DOHH2 (cell line): Measurements from ENCODE around the gene ACSBG1.

Experiments
- H3F3A ChIP-seq: fragments of 200-600 bp; sonication (generic), shearing (Covaris generic); 2 replicates; pipeline ENCODE4 v1.6.0; 2016; ENCODE audit warnings: antibody characterized with exemption, mild to moderate bottlenecking; ENCODE audit not compliant: control insufficient read depth, insufficient read depth
- H3K27ac ChIP-seq: fragments of 200-600 bp; sonication (generic); 2 replicates; pipeline ENCODE4 v1.5.1; 2014; ENCODE audit warnings: low read depth, mild to moderate bottlenecking, low read length, moderate library complexity
- H3K27me3 ChIP-seq: fragments of 200-600 bp; sonication (generic); 2 replicates; pipeline ENCODE4 v1.6.1; 2014; ENCODE audit warnings: mild to moderate bottlenecking, low read length, mixed read lengths; ENCODE audit not compliant: control insufficient read depth
- H3K36me3 ChIP-seq: fragments of 200-600 bp; sonication (generic); 2 replicates; pipeline ENCODE4 v1.6.1; 2014; ENCODE audit warnings: mild to moderate bottlenecking, low read length, moderate library complexity, mixed read lengths; ENCODE audit not compliant: control insufficient read depth
- H3K4me1 ChIP-seq: fragments of 200-600 bp; sonication (generic); 2 replicates; pipeline ENCODE4 v1.6.1; 2014; ENCODE audit warnings: mild to moderate bottlenecking, low read length, mixed read lengths; ENCODE audit not compliant: control insufficient read depth
- H3K4me2 ChIP-seq: fragments of 200-600 bp; sonication (generic); 2 replicates; pipeline ENCODE4 v1.6.0; 2014; ENCODE audit warnings: mild to moderate bottlenecking, low read length, moderate library complexity
- H3K4me3 ChIP-seq: fragments of 200-600 bp; sonication (generic); 2 replicates; pipeline ENCODE4 v1.5.1; 2014; ENCODE audit warnings: mild to moderate bottlenecking, low read length, mixed read lengths
- H3K79me2 ChIP-seq: fragments of 200-600 bp; sonication (generic); 2 replicates; pipeline ENCODE4 v1.6.1; 2014; ENCODE audit warnings: mild to moderate bottlenecking, low read length, mixed read lengths; ENCODE audit not compliant: control insufficient read depth
- H3K9me2 ChIP-seq: fragments of 200-600 bp; sonication (generic); replicated peaks from 2 replicates; pipeline ENCODE4 v1.6.1; 2014; ENCODE audit warnings: mild to moderate bottlenecking, low read length, mixed read lengths; ENCODE audit not compliant: control insufficient read depth
- H3K9me3 ChIP-seq: fragments of 200-600 bp; sonication (generic); 2 replicates; pipeline ENCODE4 v1.6.1; 2014; ENCODE audit warnings: antibody characterized with exemption, low read length, mixed read lengths; ENCODE audit not compliant: control insufficient read depth, insufficient read depth
- H4K20me1 ChIP-seq: fragments of 200-600 bp; sonication (generic); 2 replicates; pipeline ENCODE4 v1.6.0; 2014; ENCODE audit warnings: low read depth, mild to moderate bottlenecking, antibody characterized with exemption, low read length, moderate library complexity; ENCODE audit not compliant: control insufficient read depth, insufficient read depth
- EZH2phosphoT487 ChIP-seq: fragments of 200-600 bp; sonication (generic); IDR thresholded peaks from 2 replicates; pipeline ENCODE4 v1.6.1; 2017; ENCODE audit warnings: borderline replicate concordance, mild to moderate bottlenecking, antibody characterized with exemption, low read length, moderate library complexity, mixed read lengths
- TF ChIP-seq, protein P1 (sequence below): fragments of 200-600 bp; sonication (generic); IDR thresholded peaks from one replicate; pipeline ENCODE4 v1.5.1; 2014; ENCODE audit warnings: antibody characterized with exemption, mild to moderate bottlenecking, low read depth, low read length; ENCODE audit not compliant: poor library complexity, severe bottlenecking

ACSBG1 gene

DNA sequence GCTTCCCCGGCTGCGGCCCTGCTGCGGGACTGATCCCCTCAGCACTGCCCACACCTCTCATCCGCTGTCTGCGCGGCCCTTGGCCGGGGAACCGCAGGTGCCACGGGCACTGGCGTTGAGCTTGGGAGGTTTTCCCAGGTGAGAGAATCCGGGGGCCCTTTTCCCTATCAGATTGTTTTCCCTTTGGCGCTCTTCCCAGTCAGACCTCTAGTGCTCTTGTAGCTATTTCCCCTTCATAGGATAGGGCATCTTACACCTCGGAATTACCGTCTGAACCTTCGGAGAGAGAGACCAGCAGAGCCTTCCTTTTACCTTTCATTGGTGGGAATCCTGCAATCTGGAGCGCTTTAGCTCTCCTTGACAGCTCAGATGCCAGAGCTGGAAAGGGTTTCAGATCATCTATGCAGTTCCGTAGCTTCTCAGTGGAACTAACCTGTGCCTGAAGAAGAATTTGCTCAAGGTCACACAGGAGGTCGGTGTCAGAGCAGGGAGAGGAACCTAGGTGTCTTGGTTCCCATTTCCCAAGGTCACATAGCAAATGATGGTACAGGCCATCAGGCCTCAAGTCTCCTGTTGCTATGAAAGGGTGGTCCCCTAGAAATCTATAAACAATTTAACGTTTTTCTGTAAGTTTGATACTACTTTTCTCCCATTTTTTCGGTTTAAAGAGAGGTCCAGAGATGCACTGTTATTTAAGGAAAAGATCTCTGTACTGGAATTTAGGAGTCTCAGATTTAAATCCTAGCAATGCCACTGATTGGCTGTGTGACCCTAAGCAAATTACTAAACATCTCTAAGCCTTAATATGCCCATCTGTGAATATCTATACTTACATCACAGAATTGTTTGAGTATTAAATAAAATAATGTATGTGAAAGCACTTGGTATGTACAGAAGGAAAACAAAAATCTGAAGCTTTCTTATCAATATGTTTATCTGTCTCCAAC lies 84.3 kb downstream of the ACSBG1 start:
- Histone ChIP-seq H3F3A (peaks cover 6% of the 10 kb centered on the region; the same call in 1 of the 2 replicates), H3K79me2 (peaks cover 58% of the 10 kb centered on the region), H3K27ac (no peak overlapping the region), H3K9me3 (no peaks in the 10 kb centered on the region), H3K4me1 (peaks cover 23% of the 10 kb centered on the region), H3K36me3 (peaks cover 29% of the 10 kb centered on the region), H3K4me2 (peak overlapping the region; percentile 70), H3K9me2 (no peaks in the 10 kb centered on the region), H4K20me1 (peaks cover 7% of the 10 kb centered on the region; the same call in 1 of the 2 replicates), H3K27me3 (no peaks in the 10 kb centered on the region), H3K4me3 (peak overlapping the region; percentile 95)
- TF ChIP-seq, protein P1, sequence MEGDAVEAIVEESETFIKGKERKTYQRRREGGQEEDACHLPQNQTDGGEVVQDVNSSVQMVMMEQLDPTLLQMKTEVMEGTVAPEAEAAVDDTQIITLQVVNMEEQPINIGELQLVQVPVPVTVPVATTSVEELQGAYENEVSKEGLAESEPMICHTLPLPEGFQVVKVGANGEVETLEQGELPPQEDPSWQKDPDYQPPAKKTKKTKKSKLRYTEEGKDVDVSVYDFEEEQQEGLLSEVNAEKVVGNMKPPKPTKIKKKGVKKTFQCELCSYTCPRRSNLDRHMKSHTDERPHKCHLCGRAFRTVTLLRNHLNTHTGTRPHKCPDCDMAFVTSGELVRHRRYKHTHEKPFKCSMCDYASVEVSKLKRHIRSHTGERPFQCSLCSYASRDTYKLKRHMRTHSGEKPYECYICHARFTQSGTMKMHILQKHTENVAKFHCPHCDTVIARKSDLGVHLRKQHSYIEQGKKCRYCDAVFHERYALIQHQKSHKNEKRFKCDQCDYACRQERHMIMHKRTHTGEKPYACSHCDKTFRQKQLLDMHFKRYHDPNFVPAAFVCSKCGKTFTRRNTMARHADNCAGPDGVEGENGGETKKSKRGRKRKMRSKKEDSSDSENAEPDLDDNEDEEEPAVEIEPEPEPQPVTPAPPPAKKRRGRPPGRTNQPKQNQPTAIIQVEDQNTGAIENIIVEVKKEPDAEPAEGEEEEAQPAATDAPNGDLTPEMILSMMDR = no peak
- no peak for TF ChIP-seq EZH2phosphoT487

DNA sequence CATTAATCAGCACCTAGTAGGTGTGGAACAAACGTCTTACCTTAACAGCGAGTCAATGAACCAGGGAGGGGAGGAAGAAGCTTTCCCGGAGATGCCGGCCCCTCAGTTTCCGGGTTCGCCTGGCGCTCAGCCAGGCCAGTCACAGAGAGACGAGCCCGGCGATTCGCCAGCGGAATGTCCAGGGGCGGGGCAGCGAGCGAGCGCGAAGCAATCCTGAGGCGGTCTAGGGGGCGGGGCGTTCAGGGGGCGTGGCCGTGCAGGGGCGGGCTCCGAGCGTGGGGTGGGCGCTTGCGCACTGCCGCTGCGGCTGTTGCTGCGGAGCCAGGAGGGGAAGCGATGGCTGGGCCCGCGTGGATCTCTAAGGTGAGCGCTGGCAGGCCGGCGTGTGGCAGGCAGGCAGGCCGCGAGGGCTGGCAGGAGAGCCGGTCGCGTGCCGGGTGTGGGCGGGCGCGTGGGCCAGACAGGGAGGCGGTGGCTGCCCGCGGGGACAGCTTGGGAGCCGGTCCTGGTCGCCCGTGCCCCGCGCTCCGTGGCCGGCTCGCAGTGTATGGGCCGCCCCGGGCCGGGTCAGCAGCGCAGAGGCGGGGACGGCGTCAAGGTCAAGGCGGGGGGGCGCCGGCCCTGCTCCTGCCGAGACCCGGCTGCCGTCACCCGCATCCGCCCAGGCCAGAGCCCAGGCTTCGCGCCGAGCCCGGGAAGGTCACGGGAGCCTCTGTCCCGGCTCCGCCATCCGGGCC lies 85.1 kb downstream of the ACSBG1 start, which contains the start of gene IDH3A:
IDH3A (plus strand) TSS at position 295 of the 737 bp plus-strand sequence; CDS start at position 337, 42 bp downstream.
- peaks cover 21% of the 10 kb centered on the region for H3K36me3 ChIP-seq
- H3K4me3 ChIP-seq = peak within 1 kb of the TSS; percentile 95
- peak within 1 kb of the TSS; percentile 70 for H3K4me2 ChIP-seq
- H3F3A ChIP-seq = 0 out of 2 replicates have a peak, but pooled peaks cover 4% of the 10 kb centered on the region
- no peaks in the 10 kb centered on the region for H3K27me3 ChIP-seq
- H3K79me2 ChIP-seq = peaks cover 51% of the 10 kb centered on the region
- no peaks in the 10 kb centered on the region for H3K9me2 ChIP-seq
- H3K9me3 ChIP-seq = no peaks in the 10 kb centered on the region
- H3K27ac ChIP-seq = 0 out of 2 replicates have a peak within 1 kb of the TSS, but pooled peaks have one; percentile 33
- peaks cover 7% of the 10 kb centered on the region; the same call in 1 of the 2 replicates for H4K20me1 ChIP-seq
- peaks cover 23% of the 10 kb centered on the region for H3K4me1 ChIP-seq
- TF ChIP-seq EZH2phosphoT487 = no peak
- TF ChIP-seq, protein P1 = no peak

DNA sequence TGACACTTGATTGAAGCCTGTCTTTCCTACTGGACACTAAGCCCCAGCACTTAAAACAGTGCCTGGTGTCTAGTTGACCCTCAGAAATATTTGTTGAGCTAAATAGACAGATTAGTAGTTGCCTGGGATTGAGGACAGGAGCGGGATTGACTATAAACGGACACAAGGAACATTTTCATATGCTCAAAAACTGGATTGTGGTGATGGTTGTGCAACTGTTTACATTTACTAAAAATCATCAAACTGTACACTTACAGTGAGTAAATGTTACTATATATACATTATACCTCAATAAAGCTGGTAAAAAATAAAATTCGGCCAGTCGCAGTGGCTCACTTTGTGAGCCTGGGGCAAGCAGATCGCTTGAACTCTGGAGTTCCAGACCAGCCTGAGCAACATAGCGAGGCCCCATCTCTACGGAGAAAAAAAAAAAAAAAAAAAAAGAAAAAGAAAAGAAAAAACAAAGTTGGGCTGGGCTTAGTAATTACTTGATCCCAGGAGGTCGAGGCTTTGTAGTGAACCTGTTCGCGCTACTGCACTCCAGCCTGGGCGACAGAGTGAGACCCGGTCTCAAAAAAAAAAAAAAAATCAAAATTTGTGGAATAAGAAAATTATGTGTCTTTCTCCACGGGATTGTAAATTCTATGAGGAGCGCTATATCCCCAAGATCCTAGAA lies 85.8 kb downstream of the ACSBG1 start:
- Histone ChIP-seq H3K79me2 (peaks cover 47% of the 10 kb centered on the region), H3K27ac (0 out of 2 replicates have a peak overlapping the region, but pooled peaks have one; percentile 19), H3K4me2 (peak overlapping the region; percentile 70), H3K9me3 (no peaks in the 10 kb centered on the region), H3K36me3 (peaks cover 20% of the 10 kb centered on the region), H3F3A (0 out of 2 replicates have a peak, but pooled peaks cover 2% of the 10 kb centered on the region), H3K4me1 (peaks cover 23% of the 10 kb centered on the region), H4K20me1 (peaks cover 7% of the 10 kb centered on the region; the same call in 1 of the 2 replicates), H3K27me3 (no peaks in the 10 kb centered on the region), H3K4me3 (peak overlapping the region; percentile 95), H3K9me2 (no peaks in the 10 kb centered on the region)
- no peak for TF ChIP-seq EZH2phosphoT487
- TF ChIP-seq, protein P1 = no peak
